HG02763 (cell line): ENCODE measurements around the gene STAT6.

Experiments
- ATAC-seq: cut with Tn5 transposase; IDR thresholded peaks from one replicate; pipeline ENCODE4 v1.9.1; 2021; ENCODE audit warnings: mild to moderate bottlenecking, moderate library complexity; ENCODE audit not compliant: unreplicated experiment

STAT6 gene

DNA sequence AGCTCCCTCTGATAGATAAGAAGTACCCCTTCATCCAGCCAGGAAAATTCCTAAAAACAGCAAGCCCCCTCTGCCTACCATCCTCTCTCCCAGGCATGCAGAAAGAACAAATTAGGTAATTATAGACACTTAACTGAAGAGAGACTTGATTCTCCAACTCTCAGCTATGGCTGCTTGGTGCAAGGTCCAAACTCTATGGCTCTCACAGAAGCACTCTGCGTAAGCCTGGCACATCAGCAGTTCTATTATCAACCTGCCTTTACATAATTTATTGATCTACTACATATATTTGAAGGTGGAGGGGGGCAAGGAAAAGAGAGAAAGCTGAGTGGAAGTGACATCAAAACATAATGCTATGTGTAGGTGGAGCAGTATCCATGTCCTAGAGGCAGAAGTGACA lies 60.2 kb downstream of the STAT6 start:
- ATAC-seq = no peak

DNA sequence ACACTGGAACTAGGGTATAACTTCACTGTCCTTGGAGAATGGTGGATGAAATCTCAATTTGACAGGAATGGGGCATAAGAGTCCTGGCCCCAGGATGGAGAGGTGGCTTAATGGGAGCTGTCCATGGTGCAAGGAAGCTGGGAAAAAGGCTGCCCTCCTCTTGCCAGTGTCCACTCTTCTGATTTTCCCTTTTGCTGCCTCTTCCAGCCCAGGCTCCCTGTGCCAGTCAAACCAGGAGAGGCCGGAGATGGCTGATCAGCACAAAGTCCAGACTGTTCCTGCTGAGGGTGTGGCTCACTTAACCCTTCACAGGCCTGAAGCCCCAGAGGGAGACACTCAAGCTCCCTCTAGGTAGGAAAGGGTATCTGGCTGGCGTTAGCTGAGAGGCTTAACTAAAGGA lies 61.3 kb downstream of the STAT6 start, which contains the start of gene MYO1A:
TSS of gene MYO1A (minus strand) at position 240 of the 400 bp plus-strand sequence. CDS start 1,806 bp downstream, outside the sequence.
- no peak for ATAC-seq

- ATAC-seq = no peak
Observed at GRCh38 chr12:57049119-57049446, 62.1 kb downstream of the STAT6 start.

- ATAC-seq = no peak
Observed at GRCh38 chr12:57048423-57049118, 62.6 kb downstream of the STAT6 start.

DNA sequence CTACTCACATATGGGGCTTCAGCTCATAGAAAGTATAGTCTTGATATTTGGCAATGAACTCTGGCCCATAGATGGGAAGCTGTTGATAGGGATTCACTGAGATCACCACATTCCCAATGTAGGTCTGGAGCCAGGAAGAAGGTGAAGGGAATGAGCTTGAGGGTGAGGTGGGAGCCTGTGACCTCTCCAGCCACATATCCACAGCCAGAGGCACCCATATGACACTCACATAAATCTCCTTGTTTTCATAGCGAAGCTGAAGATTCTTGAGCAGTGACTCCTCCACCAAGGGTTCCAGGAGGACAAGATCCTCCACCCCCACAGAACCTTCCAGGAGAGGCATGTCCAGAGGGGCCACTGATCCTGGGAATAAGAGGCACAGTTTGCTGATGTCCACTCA lies 63.2 kb downstream of the STAT6 start:
- ATAC-seq = no peak

DNA sequence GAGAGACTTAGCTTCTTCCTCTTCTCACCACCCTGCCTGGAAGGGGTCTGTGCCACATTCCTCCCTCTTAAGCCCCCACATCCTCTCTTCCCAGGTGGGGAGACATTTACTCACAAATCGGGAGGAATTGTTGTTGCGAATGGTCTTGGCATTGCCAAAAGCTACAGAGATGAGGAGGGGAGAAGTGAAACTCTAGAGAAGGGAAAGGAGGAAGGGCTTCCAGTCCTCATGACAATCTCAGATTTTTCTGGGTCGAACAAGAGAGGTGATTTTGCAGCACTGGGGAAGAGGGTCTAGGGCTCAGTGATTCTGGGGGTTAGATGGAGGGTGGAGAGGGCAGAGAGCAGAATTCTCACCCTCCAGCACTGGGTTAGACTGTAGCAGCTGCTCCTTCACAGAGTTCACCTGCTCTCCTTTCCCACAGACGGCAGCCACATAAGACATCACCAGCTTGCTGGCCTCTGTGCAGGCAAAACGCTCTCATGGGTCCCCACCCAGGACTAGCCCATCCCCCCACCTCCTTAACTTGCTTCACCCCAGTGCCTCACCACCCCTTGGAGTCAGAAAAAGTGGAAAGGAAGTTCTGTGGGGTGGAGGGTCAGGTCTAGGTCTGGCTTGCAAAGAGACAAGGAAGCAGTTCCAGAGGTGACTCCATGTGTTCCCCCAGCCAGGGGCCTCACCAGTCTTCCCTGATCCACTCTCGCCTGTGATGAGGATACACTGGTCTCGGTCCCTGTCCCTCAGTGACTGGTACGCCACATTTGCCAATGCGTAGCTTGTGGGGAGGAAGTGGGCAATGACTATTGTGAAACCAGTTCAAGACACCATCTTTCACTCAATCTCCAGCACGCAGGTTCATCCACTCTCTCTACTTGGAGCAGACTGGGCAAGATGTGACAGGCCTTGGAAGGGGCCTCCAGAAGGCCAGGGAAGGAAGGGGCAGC lies 63.9 kb downstream of the STAT6 start:
- no peak for ATAC-seq

DNA sequence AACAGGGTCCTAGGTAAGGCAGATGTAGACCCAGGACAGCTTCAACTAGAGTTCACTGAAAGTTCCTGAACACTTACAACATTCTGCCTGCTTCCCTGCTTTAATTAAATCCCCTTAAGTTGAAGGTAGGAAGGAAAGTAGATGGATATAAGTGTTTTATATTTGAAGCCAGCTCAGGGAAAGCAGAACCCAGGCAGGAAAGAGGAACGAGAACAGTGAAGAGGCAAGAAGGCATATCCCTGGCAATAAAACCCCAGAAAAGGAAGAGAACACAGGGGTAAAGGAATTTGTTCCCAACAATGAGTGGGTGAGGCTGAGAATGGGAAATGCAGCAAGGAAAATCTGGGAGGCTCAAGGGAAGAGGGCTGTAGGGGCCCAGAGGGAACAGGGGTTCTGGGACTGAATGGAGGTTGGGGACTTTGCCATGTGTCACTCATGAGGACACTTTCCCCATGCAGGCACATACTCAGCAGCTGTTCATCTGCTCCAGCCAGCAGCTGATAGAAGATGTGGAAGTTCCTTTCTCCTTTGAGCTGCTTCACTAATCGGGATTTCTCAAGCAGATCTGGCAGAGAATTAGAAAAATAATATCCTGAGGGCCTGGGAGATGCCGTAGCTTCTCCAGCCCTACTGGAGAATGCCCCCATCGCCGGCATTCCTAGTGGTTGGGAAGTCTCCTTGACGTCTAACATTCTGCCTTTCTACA lies 64.9 kb downstream of the STAT6 start:
- no peak for ATAC-seq
